GM12891 (cell line): ENCODE measurements around the gene TSHZ2.

Experiments used
- POLR2A ChIP-seq: IDR thresholded peaks from 2 replicates; pipeline ENCODE4 v1.6.1; 2011; ENCODE audit warnings: low read depth, low read length, control low read depth
- POLR2AphosphoS5 ChIP-seq: IDR thresholded peaks from 2 replicates; pipeline ENCODE4 v1.6.1; 2011; ENCODE audit warnings: low read depth, low read length, control low read depth
- SPI1 ChIP-seq: IDR thresholded peaks from 2 replicates; pipeline ENCODE4 v1.6.1; 2011; ENCODE audit warnings: low read depth, low read length, control low read depth
- TAF1 ChIP-seq: IDR thresholded peaks from 2 replicates; pipeline ENCODE4 v1.6.1; 2011; ENCODE audit warnings: low read depth, low read length, control low read depth

- no peak for TF ChIP-seq POLR2AphosphoS5
- no peak for TF ChIP-seq POLR2A
- no peak for TF ChIP-seq TAF1
- TF ChIP-seq SPI1 = no peak
Observed at GRCh38 chr20:53255102-53255710, 283.0 kb downstream of the TSHZ2 start.
